HepG2 (cell line): Measurements from ENCODE around the gene SMCHD1. TPM values are rescaled to one million over a fixed set of nuclear protein-coding genes. Genes with fewer than 3 reads are reported as not detected.

Source experiments
- ATAC-seq: fragments of 200-7000 bp; cut with Tn5 transposase; 3 replicates; pipeline ENCODE4 v1.9.1; 2020; ENCODE audit warnings: mild to moderate bottlenecking, moderate library complexity
- BruUV-seq: library from RNA; stranded (reverse); fragments of 400-500 nt; replicated peaks from 2 replicates; lab custom pipeline; 2021; lab: Mats Ljungman, UMichigan
- CTCF ChIA-PET: fragments of 300-600 bp; formaldehyde crosslinking; extraction: SDS; loops from one replicate; lab custom pipeline; 2021; ENCODE audit warnings: low total read pairs, inconsistent platforms, low intra/inter-chr PET ratio; lab: Yijun Ruan, JAX
- POLR2A ChIA-PET: fragments of 350-600 bp; sonication (Branson Sonifier 250); formaldehyde crosslinking; loops from one replicate; lab custom pipeline; 2020; ENCODE audit warnings: antibody characterized with exemption, inconsistent platforms; lab: Yijun Ruan, JAX
- DNase-seq: peaks from one replicate; pipeline ENCODE4 v3.0.0-alpha.2; 2015; ENCODE audit warnings: low spot score
- FAIRE-seq: peaks from 3 replicates; lab custom pipeline; 2011; peaks lifted over from hg19 to GRCh38; lab: Jason Lieb, UNC
- H2AFZ ChIP-seq: one replicate; pipeline ENCODE4 v1.6.1; 2011; ENCODE audit warnings: low read length, inconsistent platforms
- H3K27ac ChIP-seq: fragments of 300-600 bp; 3 replicates; pipeline ENCODE4 v1.8.0; 2011; ENCODE audit warnings: mixed run types, mild to moderate bottlenecking, mixed read lengths, low read length, inconsistent platforms; ENCODE audit not compliant: insufficient read depth; ENCODE audit errors: extremely low read length
- H3K27me3 ChIP-seq, 2 experiments: fragments of 200-600 bp in 1 of 2; 2 replicates in 1 of 2; 3 replicates in 1 of 2; pipeline versions ENCODE4 v1.6.0 to v1.8.0; 2011; ENCODE audit warnings: low read length in 2 of 2, mild to moderate bottlenecking in 2 of 2, moderate library complexity in 2 of 2, inconsistent platforms in 1 of 2; ENCODE audit not compliant: insufficient read depth in 2 of 2, control insufficient read depth in 1 of 2
- H3K36me3 ChIP-seq, 2 experiments: fragments of 200-600 bp in 1 of 2; replicated peaks in 1 of 2; 2 replicates in 1 of 2; 3 replicates in 1 of 2; pipeline versions ENCODE4 v1.5.1 to v1.8.0; 2011; ENCODE audit warnings: low read length in 2 of 2, inconsistent platforms in 1 of 2; ENCODE audit not compliant: insufficient read depth in 2 of 2, control insufficient read depth in 1 of 2
- H3K4me1 ChIP-seq: 2 replicates; pipeline ENCODE4 v1.5.1; 2012; ENCODE audit warnings: low read length, inconsistent platforms; ENCODE audit not compliant: insufficient read depth
- H3K4me2 ChIP-seq: 2 replicates; pipeline ENCODE4 v1.6.0; 2011; ENCODE audit warnings: low read depth, low read length, inconsistent platforms
- H3K4me3 ChIP-seq, 3 experiments: fragments of 200-600 bp in 1 of 3; sonication (generic), shearing (Covaris generic) in 1 of 3; replicated peaks in 1 of 3; 2 replicates each; pipeline ENCODE4 v1.5.1; 2011 to 2016; ENCODE audit warnings: low read length in 3 of 3, inconsistent platforms in 2 of 3, low read depth in 2 of 3, mild to moderate bottlenecking in 2 of 3, control low read depth in 1 of 3, mixed read lengths in 1 of 3; ENCODE audit not compliant: insufficient read depth in 1 of 3
- H3K79me2 ChIP-seq: one replicate; pipeline ENCODE4 v1.6.1; 2011; ENCODE audit warnings: low read length, inconsistent platforms; ENCODE audit not compliant: insufficient read depth
- H3K9ac ChIP-seq: 2 replicates; pipeline ENCODE4 v1.6.0; 2011; ENCODE audit warnings: mild to moderate bottlenecking, low read depth, low read length, inconsistent platforms; ENCODE audit not compliant: insufficient read depth
- H3K9me3 ChIP-seq: 2 replicates; pipeline ENCODE4 v1.5.1; 2012; ENCODE audit warnings: mild to moderate bottlenecking, low read length
- H4K20me1 ChIP-seq: 2 replicates; pipeline ENCODE4 v1.6.0; 2011; ENCODE audit warnings: inconsistent platforms, mild to moderate bottlenecking, low read length, moderate library complexity; ENCODE audit not compliant: insufficient read depth
- ATF7-NPFF ChIP-seq: sonication (generic); formaldehyde crosslinking; IDR thresholded peaks from 2 replicates; pipeline ENCODE4 v1.8.1; 2023; ENCODE audit warnings: mild to moderate bottlenecking, low read depth, missing genetic modification reagents, moderate library complexity
- ELF1 ChIP-seq: sonication (generic); formaldehyde crosslinking; IDR thresholded peaks from 2 replicates; pipeline ENCODE4 v1.4.0; 2020; ENCODE audit warnings: missing genetic modification reagents
- GATA4 ChIP-seq: sonication (generic); IDR thresholded peaks from 2 replicates; pipeline ENCODE4 v1.6.1; 2016; ENCODE audit warnings: antibody characterized with exemption, low read depth, borderline replicate concordance
- HMGXB3 ChIP-seq: sonication (generic); formaldehyde crosslinking; IDR thresholded peaks from 2 replicates; pipeline ENCODE4 v1.4.0; 2020; ENCODE audit warnings: missing genetic modification reagents, borderline replicate concordance
- HOXA7 ChIP-seq: sonication (generic); formaldehyde crosslinking; IDR thresholded peaks from 2 replicates; pipeline ENCODE4 v1.8.1; 2022; ENCODE audit warnings: mild to moderate bottlenecking, missing genetic modification reagents, moderate library complexity
- NPAS2 ChIP-seq: sonication (generic); formaldehyde crosslinking; IDR thresholded peaks from 2 replicates; pipeline ENCODE4 v1.8.0; 2022; ENCODE audit warnings: mild to moderate bottlenecking, missing genetic modification reagents, borderline replicate concordance
- PHF21A ChIP-seq: sonication (generic); formaldehyde crosslinking; IDR thresholded peaks from 2 replicates; pipeline ENCODE4 v1.5.0; 2020; ENCODE audit warnings: mild to moderate bottlenecking, missing genetic modification reagents
- RFXANK ChIP-seq: IDR thresholded peaks from 2 replicates; pipeline ENCODE4 v1.6.1; 2016
- SIX1 ChIP-seq: sonication (generic); formaldehyde crosslinking; IDR thresholded peaks from 2 replicates; pipeline ENCODE4 v1.4.0; 2020; ENCODE audit warnings: missing genetic modification reagents, borderline replicate concordance
- ZNF513 ChIP-seq: sonication (generic); formaldehyde crosslinking; conservative IDR thresholded peaks from 2 replicates; pipeline ENCODE4 v1.5.0; 2020; ENCODE audit warnings: missing genetic modification reagents
- ZNF572 ChIP-seq: sonication (generic); formaldehyde crosslinking; IDR thresholded peaks from 2 replicates; pipeline ENCODE4 v1.5.1; 2020; ENCODE audit warnings: mild to moderate bottlenecking, missing genetic modification reagents
- ZNF792 ChIP-seq: IDR thresholded peaks from 2 replicates; pipeline ENCODE4 v1.6.1; 2016
- WGBS: methylation state at CpG from one replicate; pipeline ENCODE4 v1.1.6; 2017; ENCODE audit warnings: low lambda C conversion rate; 5-methylcytosine and 5-hydroxymethylcytosine counted together
- in situ Hi-C: cut with HindIII; loops from 2 replicates; pipeline ENCODE4 v1.10.0; 2017; ENCODE audit warnings: low pct_unique_long_range_greater_than_20kb; ENCODE audit not compliant: extremely low pct_ligation_motif_present
- intact Hi-C: fragments of 100-400 bp; cut with micrococcal nuclease; formaldehyde crosslinking; loops from one replicate; pipeline ENCODE4 v1.10.0; 2022; ENCODE audit not compliant: unreplicated experiment
- polyA plus RNA-seq, 8 experiments: library from polyadenylated mRNA; depleted of rRNA in 3 of 8; stranded (reverse) in 7 of 8; unstranded in 1 of 8; fragments of >200 nt; fragmentation: Illumina TruSeq in 4 of 8; extraction: Trizol in 4 of 8; gene quantifications; 2 replicates each; pipeline versions ENCODE4 v1.2.1 to v1.2.3, GENCODE V29; 2011 to 2016; ENCODE audit warnings: low read depth in 4 of 8, missing spikeins in 1 of 8, mixed read lengths in 1 of 8; ENCODE audit not compliant: insufficient read depth in 1 of 8
- total RNA-seq, 5 experiments: library from RNA; depleted of rRNA; stranded (reverse); fragments of >200 nt; fragmentation: Illumina TruSeq; extraction: Trizol; gene quantifications; 2 replicates each; pipeline ENCODE4 v1.2.3, GENCODE V29; 2016; ENCODE audit warnings: low read depth in 1 of 5

SMCHD1 gene
- total and polyA plus RNA-seq, 2 of the 13 experiments (the other 11 are each of a cell fraction or from before 2014, with no cell fraction given) = 21.4 to 93.6 TPM

- H3K9ac ChIP-seq = no peak overlapping the region
- DNase-seq = no peak
- CTCF ChIA-PET = no interaction called here
- H3K4me2 ChIP-seq = no peak overlapping the region
- BruUV-seq = no TSS peak
- POLR2A ChIA-PET = no interaction called here
- H2AFZ ChIP-seq = no peak overlapping the region
- in situ Hi-C loops = no loop called here
- H3K27me3 ChIP-seq = peaks cover 14 to 70% of the 10 kb centered on the region in 2 experiments
- no peaks in the 10 kb centered on the region for H3K79me2 ChIP-seq
- H3K4me3 ChIP-seq = no peak overlapping the region
- no peak for FAIRE-seq
- H4K20me1 ChIP-seq = no peaks in the 10 kb centered on the region
- WGBS = 30% methylated on average over 7 of the region's 7 CpGs
- ATAC-seq = no peak
- peaks cover 23% of the 10 kb centered on the region for H3K4me1 ChIP-seq
- intact Hi-C loops = no loop called here
- TF ChIP-seq ZNF572 (CRISPR knock-in tag) (no peak), ATF7-NPFF (CRISPR knock-in tag) (no peak), RFXANK (CRISPR knock-in tag) (no peak), PHF21A (CRISPR knock-in tag) (no peak), ZNF513 (CRISPR knock-in tag) (no peak), SIX1 (CRISPR knock-in tag) (no peak), NPAS2 (CRISPR knock-in tag) (no peak), ELF1 (CRISPR knock-in tag) (no peak), GATA4 (no peak), ZNF792 (CRISPR knock-in tag) (no peak), HOXA7 (CRISPR knock-in tag) (no peak), HMGXB3 (CRISPR knock-in tag) (no peak)
- H3K27ac ChIP-seq = no peak overlapping the region
- H3K36me3 ChIP-seq = no peaks in the 10 kb centered on the region
- H3K9me3 ChIP-seq = no peaks in the 10 kb centered on the region
These were observed 198.6 kb downstream of the SMCHD1 start for GRCh38 chr18:2853926-2854664.
